GM12892 (cell line): ENCODE data around the gene SIRPB1.

Experiments used
- POLR2A ChIP-seq: IDR thresholded peaks from 2 replicates; pipeline ENCODE4 v1.6.1; 2011; ENCODE audit warnings: low read depth, low read length, control low read depth
- POLR2AphosphoS5 ChIP-seq: IDR thresholded peaks from 2 replicates; pipeline ENCODE4 v1.6.1; 2011; ENCODE audit warnings: low read depth, low read length, control low read depth

- TF ChIP-seq POLR2AphosphoS5, result no peak
- no peak for TF ChIP-seq POLR2A
These were observed 37.9 kb upstream of the SIRPB1 start, which contains the start of gene SIRPG for GRCh38 chr20:1657556-1658334.
